ENCODE data around the gene POU6F1. TPM values are rescaled to one million over a fixed set of nuclear protein-coding genes. Genes with fewer than 3 reads are reported as not detected.

The POU6F1 gene
- total and polyA plus RNA-seq, 10 of the 15 experiments (the other 5 are each of a cell fraction or from before 2014, with no cell fraction given): 0.26 to 4.2 (median 1.2) TPM

GRCh38 chr12:51244269-51244668, 26.4 kb upstream of the POU6F1 start:
- no peak overlapping the region for H2AFZ ChIP-seq (ENCODE audit: control insufficient read depth, low read depth, low read length)
- DNase-seq (ENCODE audit: low read depth, low spot score): no peak
- intact Hi-C loops (cut with micrococcal nuclease; ENCODE audit: unreplicated experiment) (no loop called here), in situ Hi-C loops (cut with MboI) (no loop called here)
- no peak overlapping the region for H3K4me2 ChIP-seq (ENCODE audit: control insufficient read depth, insufficient read depth)
- H3K4me3 ChIP-seq: no peak overlapping the region
- H3K79me2 ChIP-seq (ENCODE audit: control insufficient read depth, insufficient read depth, low read length): peaks cover 18% of the 10 kb centered on the region
- no peak for FAIRE-seq
- WGBS (ENCODE audit: insufficient coverage, insufficient replicate concordance, low lambda C conversion rate, missing lambda C conversion rate): 98% methylated on average over 4 of the region's 4 CpGs
- H3K27ac ChIP-seq (ENCODE audit: control insufficient read depth, insufficient read depth): no peak overlapping the region
- peaks cover 6 to 34% of the 10 kb centered on the region in 2 experiments for H3K36me3 ChIP-seq (ENCODE audit: control insufficient read depth in 2 of 2, insufficient read depth in 2 of 2, low read length in 1 of 2)
- TF ChIP-seq POLR2AphosphoS5 (IDR thresholded peaks at IDR 0.05; ENCODE audit: low read length): peak; percentile 49; the same call in 1 of the 2 replicates
- TF ChIP-seq CREB1 (IDR thresholded peaks at IDR 0.05; ENCODE audit: low read depth): no peak
- 0 out of 2 replicates have a peak, but pooled peaks have one; percentile 20 for TF ChIP-seq POLR2A (IDR thresholded peaks at IDR 0.05; ENCODE audit: low read depth, low read length)
- TF ChIP-seq KAT2A (conservative IDR thresholded peaks at IDR 0.05; ENCODE audit: control insufficient read depth, low read depth, low read length): no peak
- ChIA-PET POLR2A (interaction anchor here (0.6 to 1.1 kb wide), 2 partner anchors 57 to 605 kb away, joined by 3 to 4 read pairs; no protein-coding TSS in a partner anchor), RAD21 (ENCODE audit: unreplicated experiment) (interaction anchor here (1.4 kb wide), 1 partner anchor 8 kb away, joined by 3 read pairs; no protein-coding TSS in a partner anchor), SMC1A (ENCODE audit: uncharacterized antibody, unreplicated experiment) (interaction anchor here (1.2 to 2.1 kb wide), 4 partner anchors 9 to 258 kb away, joined by 4 to 9 read pairs (median 6); no protein-coding TSS in a partner anchor), CTCF (interaction anchor here (2.0 to 2.3 kb wide), 2 partner anchors 8 to 26 kb away, joined by 5 to 17 read pairs; partner anchors contain the start of gene POU6F1)
- BruUV-seq (replicated peaks): no TSS peak
- no peak for ATAC-seq
- no peaks in the 10 kb centered on the region for H4K20me1 ChIP-seq (ENCODE audit: control insufficient read depth, insufficient read depth)
- no peaks in the 10 kb centered on the region for H3K9me3 ChIP-seq (replicated peaks; ENCODE audit: control insufficient read depth, insufficient read depth, low read length)
- no peak overlapping the region for H3K9ac ChIP-seq (ENCODE audit: control insufficient read depth, insufficient read depth, low read length)
- no peaks in the 10 kb centered on the region for H3K27me3 ChIP-seq (replicated peaks in 1 of 2; ENCODE audit: control insufficient read depth in 2 of 2, insufficient read depth in 2 of 2, low read length in 1 of 2)
- peaks cover 13% of the 10 kb centered on the region for H3K4me1 ChIP-seq (ENCODE audit: control insufficient read depth, insufficient read depth, low read length)

- ChIA-PET POLR2A (no interaction called here), SMC1A (ENCODE audit: uncharacterized antibody, unreplicated experiment) (interaction anchor here (1.5 to 2.1 kb wide), 3 partner anchors 10 to 98 kb away, joined by 6 to 9 read pairs (median 6); no protein-coding TSS in a partner anchor), RAD21 (ENCODE audit: unreplicated experiment) (no interaction called here), CTCF (interaction anchor here (0.8 to 2.3 kb wide), 2 partner anchors 9 to 98 kb away, joined by 3 to 17 read pairs; no protein-coding TSS in a partner anchor)
- no peak overlapping the region for H3K4me2 ChIP-seq (ENCODE audit: control insufficient read depth, insufficient read depth)
- H3K36me3 ChIP-seq (ENCODE audit: control insufficient read depth in 2 of 2, insufficient read depth in 2 of 2, low read length in 1 of 2): peaks cover 6 to 34% of the 10 kb centered on the region in 2 experiments
- no peak overlapping the region for H3K27ac ChIP-seq (ENCODE audit: control insufficient read depth, insufficient read depth)
- no peaks in the 10 kb centered on the region for H4K20me1 ChIP-seq (ENCODE audit: control insufficient read depth, insufficient read depth)
- intact Hi-C loops (cut with micrococcal nuclease; ENCODE audit: unreplicated experiment): no loop called here
- in situ Hi-C loops (cut with MboI): no loop called here
- H3K9ac ChIP-seq (ENCODE audit: control insufficient read depth, insufficient read depth, low read length): no peak overlapping the region
- DNase-seq (ENCODE audit: low read depth, low spot score) (no peak), FAIRE-seq (no peak), ATAC-seq (no peak)
- no TSS peak for BruUV-seq (replicated peaks)
- no peaks in the 10 kb centered on the region for H3K9me3 ChIP-seq (replicated peaks; ENCODE audit: control insufficient read depth, insufficient read depth, low read length)
- H3K4me1 ChIP-seq (ENCODE audit: control insufficient read depth, insufficient read depth, low read length): peaks cover 13% of the 10 kb centered on the region
- no peak overlapping the region for H2AFZ ChIP-seq (ENCODE audit: control insufficient read depth, low read depth, low read length)
- H3K4me3 ChIP-seq: no peak overlapping the region
- no peaks in the 10 kb centered on the region for H3K27me3 ChIP-seq (replicated peaks in 1 of 2; ENCODE audit: control insufficient read depth in 2 of 2, insufficient read depth in 2 of 2, low read length in 1 of 2)
- H3K79me2 ChIP-seq (ENCODE audit: control insufficient read depth, insufficient read depth, low read length): peaks cover 24% of the 10 kb centered on the region
- 75% methylated on average over 7 of the region's 7 CpGs for whole genome bisulfite sequencing (ENCODE audit: insufficient coverage, insufficient replicate concordance, low lambda C conversion rate, missing lambda C conversion rate)
- TF ChIP-seq TBL1XR1 (IDR thresholded peaks at IDR 0.05; ENCODE audit: low read depth, low read length) (no peak), RAD21 (IDR thresholded peaks at IDR 0.05; ENCODE audit: insufficient read depth, low read depth, low read length) (no peak), USF1 (IDR thresholded peaks at IDR 0.05; ENCODE audit: borderline replicate concordance, extremely low read length, insufficient read depth, low read depth, low read length) (no peak), PAX5 (IDR thresholded peaks at IDR 0.05; ENCODE audit: borderline replicate concordance, low read depth, low read length) (no peak), CHD4 (IDR thresholded peaks at IDR 0.05) (no peak), IRF5 (IDR thresholded peaks at IDR 0.05; ENCODE audit: borderline replicate concordance) (no peak), EZH2 (IDR thresholded peaks at IDR 0.05; ENCODE audit: borderline replicate concordance, control insufficient read depth, low read depth, low read length) (no peak), EED (IDR thresholded peaks at IDR 0.05; ENCODE audit: low read depth) (no peak), ZNF24 (IDR thresholded peaks at IDR 0.05) (no peak)
Observed at GRCh38 chr12:51242876-51243275, 25.0 kb upstream of the POU6F1 start.
